GM18868 (cell line): ENCODE data around the gene UBR1.
"Not testable (repeated sequence)": the region's sequence is repeated elsewhere in the genome, so short reads cannot be mapped to it uniquely, and the experiment has no call there.

Experiments used
- ATAC-seq: cut with Tn5 transposase; IDR thresholded peaks from one replicate; pipeline ENCODE4 v1.9.1; 2021; ENCODE audit warnings: mild to moderate bottlenecking, moderate library complexity; ENCODE audit not compliant: unreplicated experiment

The UBR1 gene

GRCh38 chr15:43105778-43106485 is at the start of gene UBR1:
TSS of gene UBR1 (minus strand) at chr15:43106038. CDS start at chr15:43106022, 16 bp downstream.
- peak; percentile 85 for ATAC-seq

- no peak for ATAC-seq
Observed at GRCh38 chr15:43153269-43153668, 47.4 kb upstream of the UBR1 start.

GRCh38 chr15:43151688-43152087 is 45.9 kb upstream of the UBR1 start:
- no peak for ATAC-seq

GRCh38 chr15:43150191-43150929 is 44.5 kb upstream of the UBR1 start:
- ATAC-seq: no peak

GRCh38 chr15:43146184-43146583 is 40.3 kb upstream of the UBR1 start:
- no peak for ATAC-seq

GRCh38 chr15:43144512-43144911 is 38.7 kb upstream of the UBR1 start:
- no peak for ATAC-seq

- ATAC-seq: no peak
Observed at GRCh38 chr15:43143203-43143941, 37.5 kb upstream of the UBR1 start.

GRCh38 chr15:43135351-43135750 is 29.5 kb upstream of the UBR1 start:
- ATAC-seq: no peak

GRCh38 chr15:43134157-43134635 is 28.4 kb upstream of the UBR1 start:
- no peak for ATAC-seq

- ATAC-seq: peak; percentile 88
Observed at GRCh38 chr15:43133430-43134156, 27.8 kb upstream of the UBR1 start, which contains the start of gene TMEM62. TSS of gene TMEM62 (plus strand) at chr15:43133586. CDS start at chr15:43133803, 217 bp downstream.

GRCh38 chr15:43132830-43133429 is 27.1 kb upstream of the UBR1 start:
- no peak for ATAC-seq

GRCh38 chr15:43128980-43129335 is 23.1 kb upstream of the UBR1 start:
- no peak for ATAC-seq

- ATAC-seq: not testable (repeated sequence)
Observed at GRCh38 chr15:43128174-43128979, 22.5 kb upstream of the UBR1 start.

GRCh38 chr15:43127752-43128151 is 21.9 kb upstream of the UBR1 start:
- ATAC-seq: no peak

- no peak for ATAC-seq
Observed at GRCh38 chr15:43126356-43126755, 20.5 kb upstream of the UBR1 start.

GRCh38 chr15:43125100-43125661 is 19.3 kb upstream of the UBR1 start:
- no peak for ATAC-seq

- ATAC-seq: no peak
Observed at GRCh38 chr15:43121863-43122262, 16.0 kb upstream of the UBR1 start.

- ATAC-seq: no peak
Observed at GRCh38 chr15:43118829-43119228, 13.0 kb upstream of the UBR1 start.

GRCh38 chr15:43118286-43118685 is 12.4 kb upstream of the UBR1 start:
- no peak for ATAC-seq
